ENCODE results near the gene SORCS2.

DNA sequence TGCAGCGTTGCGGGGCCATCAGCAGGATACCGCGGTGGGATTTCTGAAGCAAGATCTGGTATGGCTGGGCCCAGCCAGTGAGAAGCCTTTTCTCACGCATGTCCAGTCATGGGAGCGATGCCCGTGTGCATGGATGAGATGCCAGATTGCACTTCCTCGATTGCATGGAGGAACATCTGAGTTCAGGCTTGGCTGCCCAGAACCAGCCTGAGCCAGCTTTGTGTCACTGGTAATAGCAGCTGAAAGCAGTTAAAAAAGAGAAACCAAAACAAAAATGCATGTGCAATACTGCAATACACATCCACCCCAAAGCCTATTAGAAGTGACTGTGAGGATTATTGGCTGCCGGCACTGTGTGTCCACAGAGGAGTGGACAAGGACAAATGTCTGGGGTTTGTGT, 183.1 kb downstream of the SORCS2 start:
- TF ChIP-seq, protein P1, sequence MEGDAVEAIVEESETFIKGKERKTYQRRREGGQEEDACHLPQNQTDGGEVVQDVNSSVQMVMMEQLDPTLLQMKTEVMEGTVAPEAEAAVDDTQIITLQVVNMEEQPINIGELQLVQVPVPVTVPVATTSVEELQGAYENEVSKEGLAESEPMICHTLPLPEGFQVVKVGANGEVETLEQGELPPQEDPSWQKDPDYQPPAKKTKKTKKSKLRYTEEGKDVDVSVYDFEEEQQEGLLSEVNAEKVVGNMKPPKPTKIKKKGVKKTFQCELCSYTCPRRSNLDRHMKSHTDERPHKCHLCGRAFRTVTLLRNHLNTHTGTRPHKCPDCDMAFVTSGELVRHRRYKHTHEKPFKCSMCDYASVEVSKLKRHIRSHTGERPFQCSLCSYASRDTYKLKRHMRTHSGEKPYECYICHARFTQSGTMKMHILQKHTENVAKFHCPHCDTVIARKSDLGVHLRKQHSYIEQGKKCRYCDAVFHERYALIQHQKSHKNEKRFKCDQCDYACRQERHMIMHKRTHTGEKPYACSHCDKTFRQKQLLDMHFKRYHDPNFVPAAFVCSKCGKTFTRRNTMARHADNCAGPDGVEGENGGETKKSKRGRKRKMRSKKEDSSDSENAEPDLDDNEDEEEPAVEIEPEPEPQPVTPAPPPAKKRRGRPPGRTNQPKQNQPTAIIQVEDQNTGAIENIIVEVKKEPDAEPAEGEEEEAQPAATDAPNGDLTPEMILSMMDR (IDR thresholded peaks at IDR 0.05): no peak
- no peak for TF ChIP-seq POLR2A (IDR thresholded peaks at IDR 0.05)

Data from Peyer's patch (tissue), 4 donors.